Heart left ventricle (tissue), 16 donors: Measurements from ENCODE around the gene RBM38. TPM values are rescaled to one million over a fixed set of nuclear protein-coding genes. Genes with fewer than 3 reads are reported as not detected.

ENCODE experiments used
- ATAC-seq, 4 donors: fragments of 200-7000 bp; cut with Tn5 transposase; one replicate each; pipeline ENCODE4 v1.9.1; 2020 to 2022; ENCODE audit warnings: moderate library complexity in 4 of 4, mild to moderate bottlenecking in 3 of 4, moderate number of reproducible peaks in 1 of 4
- DNase-seq, 5 donors: peaks; one replicate each; pipeline ENCODE4 v3.0.0-alpha.2; 2020
- H3K27ac ChIP-seq, 12 donors: fragments of 200-600 bp; sonication (generic) in 4 of 12; one replicate each; pipeline versions ENCODE4 v1.5.0 to v1.8.0; 2016 to 2022; ENCODE audit warnings: mild to moderate bottlenecking in 2 of 12
- H3K27me3 ChIP-seq, 9 donors: fragments of 200-600 bp; sonication (generic) in 2 of 9; one replicate each; pipeline versions ENCODE4 v1.5.1 to v1.8.0; 2016 to 2022; ENCODE audit warnings: mild to moderate bottlenecking in 3 of 9
- H3K36me3 ChIP-seq, 9 donors: fragments of 200-600 bp; sonication (generic) in 2 of 9; one replicate each; pipeline versions ENCODE4 v1.5.0 to v1.8.0; 2018 to 2022; ENCODE audit warnings: mild to moderate bottlenecking in 2 of 9
- H3K4me1 ChIP-seq, 12 donors: fragments of 200-600 bp; sonication (generic) in 4 of 12; one replicate each; pipeline versions ENCODE4 v1.5.0 to v1.8.0; 2016 to 2022; ENCODE audit warnings: mild to moderate bottlenecking in 3 of 12
- H3K4me3 ChIP-seq, 12 donors: fragments of 200-600 bp; sonication (generic) in 4 of 12; one replicate each; pipeline versions ENCODE4 v1.5.0 to v1.8.0; 2017 to 2022; ENCODE audit warnings: mild to moderate bottlenecking in 9 of 12, moderate library complexity in 4 of 12
- H3K9me3 ChIP-seq, 12 donors: fragments of 200-600 bp; sonication (generic) in 4 of 12; one replicate each; pipeline versions ENCODE4 v1.5.0 to v1.8.0; 2016 to 2022; ENCODE audit warnings: mild to moderate bottlenecking in 1 of 12
- CTCF ChIP-seq, 12 donors: fragments of 200-600 bp; sonication (generic) in 4 of 12; IDR thresholded peaks; one replicate each; pipeline versions ENCODE4 v1.5.0 to v1.8.0; 2018 to 2022; ENCODE audit warnings: antibody characterized with exemption in 12 of 12, mild to moderate bottlenecking in 5 of 12
- POLR2A ChIP-seq, 2 donors: fragments of 450-650 bp; IDR thresholded peaks; one replicate each; pipeline ENCODE4 v1.6.1; 2017; ENCODE audit warnings: antibody characterized with exemption in 2 of 2, mild to moderate bottlenecking in 2 of 2, moderate library complexity in 2 of 2
- WGBS, 4 donors: extraction: QIAGEN DNeasy Blood & Tissue Kit in 2 of 4; methylation state at CpG; one replicate each; pipeline versions ENCODE4 v1.1.5 to v1.1.7; 2013 to 2018; 5-methylcytosine and 5-hydroxymethylcytosine counted together
- intact Hi-C, 10 donors: fragments of 100-400 bp; cut with DNase I; formaldehyde crosslinking; loops; one replicate each; pipeline versions ENCODE4 v1.11.1 to v1.14.2; 2022
- polyA plus RNA-seq, 2 donors: library from polyadenylated mRNA; stranded (reverse); fragments of 200-250 nt; gene quantifications; one replicate each; pipeline ENCODE4 v1.2.3, GENCODE V29; 2013
- total RNA-seq, 9 donors: library from RNA; depleted of rRNA in 2 of 9; stranded (reverse); fragments of >200 nt in 2 of 9; fragmentation: NEBNext Ultra II Directional in 3 of 9; extraction: Animal tissue kit (Norgen Biotek cat#: 25700) in 3 of 9; gene quantifications; one replicate each; pipeline versions ENCODE4 v1.1.0 to v1.2.4, GENCODE V29; 2016 to 2023
- donor health status: ischemic (EF 13 %, LVEDD 7.1; RV severe dilation, severe dysfunction).
- donor health status: healthy with polysubstance abuse.
- donor health status: DM: no; HTN: yes; CAD: no.
- donor health status: DM: no; HTN: no; CAD: no.
- donor health status: ischemic (EF 25% LVEDD 6.9; RV normal size, moderate dysfunction).
- donor health status: ischemic (EF 25% LVEDD 5.7; RV mildly dilated, moderate dysfunction).
- donor health status: healthy.
- donor health status: DM: yes; HTN: yes; CAD: no.
- donor health status: ischemic (EF 35%, LVEDD 5.7; RV mildly dilated, moderate dysfunction).
- donor health status: nonischemic (EF 11% LVEDD 7.7; RV severe dilation, severe dysfunction).
- donor health status: DM: yes; HTN: yes; CAD: no.
- donor health status: PGD.
- donor health status: ischemic (EF 29% LVEDD 5.4; RV normal size, mild dysfunction).
- donor health status: nonischemic (EF 23%, LVEDD 6.1; RV moderate dilation, normal function).

Gene RBM38
- total and polyA plus RNA-seq, 11 donors: 45.6 to 112 (median 68.5) TPM

GRCh38 chr20:57409316-57409671, 18.1 kb downstream of the RBM38 start:
- peaks cover 0 to 52% (median 42%) of the 10 kb centered on the region in 9 donors for H3K36me3 ChIP-seq
- no peak overlapping the region for H3K4me3 ChIP-seq
- intact Hi-C loops: no loop called here
- H3K4me1 ChIP-seq: peaks cover 0 to 60% (median 7%) of the 10 kb centered on the region in 12 donors
- ATAC-seq (peak in 1 of 4 donors; percentile 3), DNase-seq (peak in 1 of 5 donors; percentile 26)
- no peaks in the 10 kb centered on the region for H3K9me3 ChIP-seq
- TF ChIP-seq CTCF (IDR thresholded peaks at IDR 0.05) (no peak), POLR2A (IDR thresholded peaks at IDR 0.05) (no peak)
- 67 to 75% (median 71%) methylated on average over 14 to 16 of the region's 16 CpGs for WGBS, 4 donors
- peak overlapping the region in 3 of 12 donors; percentile 35 to 72 (median 46) for H3K27ac ChIP-seq
- no peaks in the 10 kb centered on the region for H3K27me3 ChIP-seq

- WGBS, 4 donors: 43 to 57% (median 50%) methylated on average over 14 of the region's 14 CpGs
These were observed 18.6 kb downstream of the RBM38 start for GRCh38 chr20:57409672-57410397.

GRCh38 chr20:57410398-57410920, 19.3 kb downstream of the RBM38 start:
- Histone ChIP-seq H3K27me3 (no peaks in the 10 kb centered on the region), H3K9me3 (no peaks in the 10 kb centered on the region), H3K27ac (peak overlapping the region in 4 of 12 donors; percentile 18 to 72 (median 40)), H3K36me3 (peaks cover 0 to 40% (median 31%) of the 10 kb centered on the region in 9 donors), H3K4me1 (peaks cover 0 to 48% (median 6%) of the 10 kb centered on the region in 12 donors), H3K4me3 (no peak overlapping the region)
- DNase-seq: peak in 1 of 5 donors; percentile 22
- intact Hi-C loops: no loop called here
- no peak for ATAC-seq
- WGBS, 4 donors: 74 to 84% (median 77%) methylated on average over 11 to 15 of the region's 15 CpGs
- no peak for TF ChIP-seq POLR2A (IDR thresholded peaks at IDR 0.05)
- no peak for TF ChIP-seq CTCF (IDR thresholded peaks at IDR 0.05)

More at GRCh38 chr20:57409672-57410397, 18.6 kb downstream of the RBM38 start:
- peaks cover 0 to 55% (median 7%) of the 10 kb centered on the region in 12 donors for H3K4me1 ChIP-seq
- peaks cover 0 to 47% (median 37%) of the 10 kb centered on the region in 9 donors for H3K36me3 ChIP-seq
- no peaks in the 10 kb centered on the region for H3K27me3 ChIP-seq
- ATAC-seq (peak in 3 of 4 donors; percentile 31 to 49 (median 42)), DNase-seq (peak in 1 of 5 donors; percentile 70)
- no peak overlapping the region for H3K4me3 ChIP-seq
- no peak for TF ChIP-seq CTCF (IDR thresholded peaks at IDR 0.05)
- TF ChIP-seq POLR2A (IDR thresholded peaks at IDR 0.05): no peak
- H3K9me3 ChIP-seq: no peaks in the 10 kb centered on the region
- peak overlapping the region in 5 of 12 donors; percentile 9 to 72 (median 35) for H3K27ac ChIP-seq
- intact Hi-C loops: no loop called here

- no peak overlapping the region for H3K27ac ChIP-seq
- TF ChIP-seq POLR2A (IDR thresholded peaks at IDR 0.05): no peak
- no peak for TF ChIP-seq CTCF (IDR thresholded peaks at IDR 0.05)
- no peak overlapping the region for H3K4me3 ChIP-seq
- H3K27me3 ChIP-seq: no peaks in the 10 kb centered on the region
- no peak for ATAC-seq
- no peaks in the 10 kb centered on the region for H3K9me3 ChIP-seq
- H3K36me3 ChIP-seq: peaks cover 0 to 38% (median 28%) of the 10 kb centered on the region in 9 donors
- no peak for DNase-seq
- peaks cover 0 to 46% (median 6%) of the 10 kb centered on the region in 12 donors for H3K4me1 ChIP-seq
- intact Hi-C loops: no loop called here
- WGBS, 4 donors: 90 to 95% (median 92%) methylated on average over 5 of the region's 5 CpGs
These were observed 19.7 kb downstream of the RBM38 start for GRCh38 chr20:57410924-57411323.
